Measurements from ENCODE around the gene POC5.

DNA sequence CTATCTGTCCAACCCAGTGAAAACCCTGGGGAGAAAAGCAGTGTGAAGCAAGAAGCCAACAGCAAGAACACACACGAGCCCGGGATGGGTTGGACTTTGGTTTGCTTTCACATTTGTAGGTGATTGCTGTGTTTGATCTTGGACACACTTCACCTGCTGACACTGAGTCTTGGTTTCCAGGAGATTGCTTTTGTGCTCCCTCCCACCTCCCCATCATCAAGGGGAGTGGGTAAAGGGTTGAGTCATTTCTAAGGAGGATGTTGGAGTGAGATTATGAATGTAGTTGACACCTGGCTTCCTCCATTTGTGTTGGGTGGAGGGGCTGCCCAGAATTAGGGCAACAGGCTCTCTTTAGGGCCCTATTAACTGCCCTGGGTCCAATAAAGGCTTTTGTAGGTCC, 68.5 kb downstream of the POC5 start:
- TF ChIP-seq, protein P1, sequence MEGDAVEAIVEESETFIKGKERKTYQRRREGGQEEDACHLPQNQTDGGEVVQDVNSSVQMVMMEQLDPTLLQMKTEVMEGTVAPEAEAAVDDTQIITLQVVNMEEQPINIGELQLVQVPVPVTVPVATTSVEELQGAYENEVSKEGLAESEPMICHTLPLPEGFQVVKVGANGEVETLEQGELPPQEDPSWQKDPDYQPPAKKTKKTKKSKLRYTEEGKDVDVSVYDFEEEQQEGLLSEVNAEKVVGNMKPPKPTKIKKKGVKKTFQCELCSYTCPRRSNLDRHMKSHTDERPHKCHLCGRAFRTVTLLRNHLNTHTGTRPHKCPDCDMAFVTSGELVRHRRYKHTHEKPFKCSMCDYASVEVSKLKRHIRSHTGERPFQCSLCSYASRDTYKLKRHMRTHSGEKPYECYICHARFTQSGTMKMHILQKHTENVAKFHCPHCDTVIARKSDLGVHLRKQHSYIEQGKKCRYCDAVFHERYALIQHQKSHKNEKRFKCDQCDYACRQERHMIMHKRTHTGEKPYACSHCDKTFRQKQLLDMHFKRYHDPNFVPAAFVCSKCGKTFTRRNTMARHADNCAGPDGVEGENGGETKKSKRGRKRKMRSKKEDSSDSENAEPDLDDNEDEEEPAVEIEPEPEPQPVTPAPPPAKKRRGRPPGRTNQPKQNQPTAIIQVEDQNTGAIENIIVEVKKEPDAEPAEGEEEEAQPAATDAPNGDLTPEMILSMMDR (IDR thresholded peaks at IDR 0.05; ENCODE audit: low read depth, low read length, poor library complexity, severe bottlenecking) = no peak
- no peak for TF ChIP-seq EZH2phosphoT487 (IDR thresholded peaks at IDR 0.05; ENCODE audit: borderline replicate concordance, low read length)

Measured in DOHH2 (cell line).